Measurements from ENCODE around the gene FOXN1. TPM values are rescaled to one million over a fixed set of nuclear protein-coding genes. Genes with fewer than 3 reads are reported as not detected.
A peak's percentile ranks its signal among the peaks of the same experiment; 100 is the strongest.
"Not testable (repeated sequence)": the region's sequence is repeated elsewhere in the genome, so short reads cannot be mapped to it uniquely, and the experiment has no call there.

FOXN1 gene
- total RNA-seq (ENCODE audit: low replicate concordance) = 1.0 and 1.2 TPM in 2 replicates
- long read RNA-seq = 0 reads

GRCh38 chr17:28505986-28506665, at the start of gene FOXN1:
TSS of gene FOXN1 (plus strand) at chr17:28506348. CDS start at chr17:28523970, 17,622 bp downstream.
- Mint-ChIP-seq H3K9me3 (no peaks in the 10 kb centered on the region), H3K4me3 (no peak within 1 kb of the TSS), H3K27me3 (peaks cover 12% of the 10 kb centered on the region), H3K4me1 (ENCODE audit: unreplicated experiment) (peaks cover 28% of the 10 kb centered on the region), H3K36me3 (no peaks in the 10 kb centered on the region), H3K27ac (peak within 1 kb of the TSS; percentile 33)
- TF ChIP-seq CTCF (conservative IDR thresholded peaks at IDR 0.05) = no peak
- no peak for DNase-seq (ENCODE audit: extremely low spot score, unreplicated experiment)

GRCh38 chr17:28457890-28458289, 48.3 kb upstream of the FOXN1 start:
- Mint-ChIP-seq H3K27me3 (no peaks in the 10 kb centered on the region), H3K4me1 (ENCODE audit: unreplicated experiment) (no peaks in the 10 kb centered on the region), H3K9me3 (no peaks in the 10 kb centered on the region), H3K36me3 (no peaks in the 10 kb centered on the region), H3K4me3 (no peak overlapping the region), H3K27ac (no peak overlapping the region)
- TF ChIP-seq CTCF (conservative IDR thresholded peaks at IDR 0.05) = no peak
- DNase-seq (ENCODE audit: extremely low spot score, unreplicated experiment) = no peak

- H3K9me3 Mint-ChIP-seq; H3K36me3 Mint-ChIP-seq; H3K27ac Mint-ChIP-seq; H3K4me1 Mint-ChIP-seq (ENCODE audit: unreplicated experiment); H3K27me3 Mint-ChIP-seq; DNase-seq (ENCODE audit: extremely low spot score, unreplicated experiment); H3K4me3 Mint-ChIP-seq: not testable (repeated sequence)
These were observed 47.3 kb upstream of the FOXN1 start for GRCh38 chr17:28458881-28459280.

- H3K36me3 Mint-ChIP-seq = no peaks in the 10 kb centered on the region
- H3K4me1 Mint-ChIP-seq (ENCODE audit: unreplicated experiment) = no peaks in the 10 kb centered on the region
- DNase-seq (ENCODE audit: extremely low spot score, unreplicated experiment) = no peak
- no peak for TF ChIP-seq CTCF (conservative IDR thresholded peaks at IDR 0.05)
- H3K27ac Mint-ChIP-seq = no peak overlapping the region
- H3K4me3 Mint-ChIP-seq = no peak overlapping the region
- no peaks in the 10 kb centered on the region for H3K9me3 Mint-ChIP-seq
- peaks cover 3% of the 10 kb centered on the region for H3K27me3 Mint-ChIP-seq
These were observed 45.2 kb upstream of the FOXN1 start for GRCh38 chr17:28460901-28461300.

GRCh38 chr17:28466001-28466400, 40.1 kb upstream of the FOXN1 start:
- H3K27ac Mint-ChIP-seq = peak overlapping the region; percentile 36

More at GRCh38 chr17:28466001-28466400, 40.1 kb upstream of the FOXN1 start:
- no peak for DNase-seq (ENCODE audit: extremely low spot score, unreplicated experiment)
- H3K9me3 Mint-ChIP-seq = no peaks in the 10 kb centered on the region
- H3K27me3 Mint-ChIP-seq = peaks cover 3% of the 10 kb centered on the region
- no peak overlapping the region for H3K4me3 Mint-ChIP-seq
- peaks cover 10% of the 10 kb centered on the region for H3K4me1 Mint-ChIP-seq (ENCODE audit: unreplicated experiment)
- no peaks in the 10 kb centered on the region for H3K36me3 Mint-ChIP-seq
- no peak for TF ChIP-seq CTCF (conservative IDR thresholded peaks at IDR 0.05)
